OCI-LY1 (cell line): ENCODE results near the gene DDX1.

Source experiments
- H2AFZ ChIP-seq: fragments of 200-600 bp; sonication (generic), shearing (Covaris generic); 2 replicates; pipeline ENCODE4 v1.6.0; 2014; ENCODE audit warnings: antibody characterized with exemption, mild to moderate bottlenecking, low read length
- H3F3A ChIP-seq: fragments of 200-600 bp; sonication (generic), shearing (Covaris generic); 2 replicates; pipeline ENCODE4 v1.6.0; 2014; ENCODE audit warnings: mild to moderate bottlenecking, antibody characterized with exemption, low read length, moderate library complexity; ENCODE audit not compliant: insufficient read depth
- H3K27ac ChIP-seq: fragments of 200-600 bp; sonication (generic); 2 replicates; pipeline ENCODE4 v1.5.1; 2014; ENCODE audit warnings: low read length, mixed run types, mild to moderate bottlenecking, low read depth; ENCODE audit not compliant: poor library complexity, severe bottlenecking
- H3K27me3 ChIP-seq: fragments of 200-600 bp; sonication (generic); 2 replicates; pipeline ENCODE4 v1.6.0; 2014; ENCODE audit warnings: antibody characterized with exemption, mild to moderate bottlenecking, low read length, moderate library complexity; ENCODE audit not compliant: insufficient read depth
- H3K36me3 ChIP-seq: fragments of 200-600 bp; sonication (generic); 2 replicates; pipeline ENCODE4 v1.6.1; 2014; ENCODE audit warnings: mild to moderate bottlenecking, antibody characterized with exemption, low read length, moderate library complexity, mixed read lengths; ENCODE audit not compliant: insufficient read depth
- H3K4me1 ChIP-seq: fragments of 200-600 bp; sonication (generic); 2 replicates; pipeline ENCODE4 v1.5.1; 2014; ENCODE audit warnings: mild to moderate bottlenecking, low read length, moderate library complexity; ENCODE audit not compliant: insufficient read depth, severe bottlenecking
- H3K4me2 ChIP-seq: fragments of 200-600 bp; sonication (generic), shearing (Covaris generic); 2 replicates; pipeline ENCODE4 v1.6.1; 2014; ENCODE audit warnings: low read length
- H3K4me3 ChIP-seq: fragments of 200-600 bp; sonication (generic); 2 replicates; pipeline ENCODE4 v1.5.1; 2014; ENCODE audit warnings: low read length, low read depth, mild to moderate bottlenecking, mixed read lengths; ENCODE audit not compliant: poor library complexity, severe bottlenecking
- H3K79me2 ChIP-seq: fragments of 200-600 bp; shearing (Covaris generic); 2 replicates; pipeline ENCODE4 v1.6.1; 2016; ENCODE audit warnings: mixed run types, low read length, mixed read lengths; ENCODE audit not compliant: insufficient read depth
- H3K9ac ChIP-seq: fragments of 200-600 bp; sonication (generic), shearing (Covaris generic); 2 replicates; pipeline ENCODE4 v1.6.1; 2014; ENCODE audit warnings: mild to moderate bottlenecking, low read length, mixed read lengths
- H3K9me2 ChIP-seq: fragments of 200-600 bp; sonication (generic), shearing (Covaris generic); 2 replicates; pipeline ENCODE4 v1.6.1; 2014; ENCODE audit warnings: low read depth, mild to moderate bottlenecking, low read length, mixed read lengths
- H3K9me3 ChIP-seq: fragments of 200-600 bp; shearing (Covaris generic); 2 replicates; pipeline ENCODE4 v1.6.1; 2014; ENCODE audit warnings: low read length, mixed read lengths
- H4K20me1 ChIP-seq: fragments of 200-600 bp; sonication (generic), shearing (Covaris generic); 2 replicates; pipeline ENCODE4 v1.6.0; 2016; ENCODE audit warnings: mild to moderate bottlenecking, low read length; ENCODE audit not compliant: insufficient read depth
- CTCF ChIP-seq: fragments of 200-600 bp; sonication (generic), shearing (Covaris generic); IDR thresholded peaks from 2 replicates; pipeline ENCODE4 v1.5.1; 2017; ENCODE audit warnings: mild to moderate bottlenecking, antibody characterized with exemption, low read length, moderate library complexity, mixed read lengths
- EZH2 ChIP-seq: fragments of 200-600 bp; sonication (generic), shearing (Covaris generic); IDR thresholded peaks from 2 replicates; pipeline ENCODE4 v1.8.0; 2017; ENCODE audit warnings: borderline replicate concordance, mixed run types, mild to moderate bottlenecking, antibody characterized with exemption, low read length, moderate library complexity, mixed read lengths

The DDX1 gene

DNA sequence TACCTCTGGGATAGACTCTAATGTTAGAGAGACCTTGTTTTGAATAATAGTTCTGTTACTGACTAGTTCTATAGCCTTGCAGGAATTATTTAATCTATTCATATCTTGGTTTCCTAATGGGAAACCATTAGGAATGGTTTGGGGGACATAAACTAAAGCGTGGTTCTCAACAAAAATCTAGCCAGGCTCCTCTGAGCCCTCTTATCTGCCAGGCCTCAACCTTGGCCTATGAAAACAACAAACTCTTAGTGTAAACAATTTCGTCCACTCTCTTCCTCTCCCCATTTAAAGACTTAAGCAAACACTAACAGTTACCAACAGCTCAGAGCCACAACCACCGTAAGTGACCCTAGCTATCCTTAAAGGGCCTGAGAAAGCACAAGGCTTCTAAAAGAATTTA, 19.9 kb upstream of the DDX1 start:
- Histone ChIP-seq H2AFZ (no peak overlapping the region), H3K9ac (no peak overlapping the region), H3F3A (no peaks in the 10 kb centered on the region), H3K27ac (no peak overlapping the region), H3K4me1 (no peaks in the 10 kb centered on the region), H3K9me2 (no peaks in the 10 kb centered on the region), H3K36me3 (no peaks in the 10 kb centered on the region), H3K4me3 (no peak overlapping the region), H4K20me1 (no peaks in the 10 kb centered on the region), H3K27me3 (no peaks in the 10 kb centered on the region), H3K9me3 (no peaks in the 10 kb centered on the region), H3K79me2 (no peaks in the 10 kb centered on the region), H3K4me2 (no peak overlapping the region)
- TF ChIP-seq EZH2 (no peak), CTCF (no peak)

- H3K9ac ChIP-seq, result no peak overlapping the region
Observed at GRCh38 chr2:15577071-15577735, 14.5 kb upstream of the DDX1 start.

DNA sequence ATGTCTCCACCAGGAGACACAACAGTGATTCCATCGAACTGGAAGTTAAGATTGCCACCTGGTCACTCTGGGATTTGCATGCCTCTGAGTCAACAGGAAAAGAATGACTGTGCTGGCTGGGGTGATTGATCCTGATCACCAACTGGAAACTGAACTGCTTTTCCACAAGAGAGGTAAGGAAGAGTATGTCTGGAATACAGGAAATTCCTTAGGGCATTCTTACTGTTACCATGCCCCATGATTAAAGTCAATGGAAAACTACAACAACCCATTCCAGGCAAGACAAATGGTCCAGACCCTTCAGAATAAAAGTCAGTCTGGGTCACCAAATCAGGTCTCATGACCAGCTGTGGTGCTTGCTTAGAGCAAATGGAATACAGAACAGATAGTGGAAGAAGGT, 12.0 kb upstream of the DDX1 start:
- no peaks in the 10 kb centered on the region for H3F3A ChIP-seq
- H3K9ac ChIP-seq, result no peak overlapping the region
- H3K36me3 ChIP-seq, result no peaks in the 10 kb centered on the region
- TF ChIP-seq EZH2 (no peak), CTCF (no peak)
- no peaks in the 10 kb centered on the region for H3K79me2 ChIP-seq
- H3K4me3 ChIP-seq, result no peak overlapping the region
- no peaks in the 10 kb centered on the region for H3K9me3 ChIP-seq
- no peaks in the 10 kb centered on the region for H3K9me2 ChIP-seq
- H3K4me2 ChIP-seq, result no peak overlapping the region
- peaks cover 7% of the 10 kb centered on the region for H3K4me1 ChIP-seq
- no peak overlapping the region for H2AFZ ChIP-seq
- H3K27ac ChIP-seq, result no peak overlapping the region
- H4K20me1 ChIP-seq, result no peaks in the 10 kb centered on the region
- H3K27me3 ChIP-seq, result no peaks in the 10 kb centered on the region

More at GRCh38 chr2:15577071-15577735, 14.5 kb upstream of the DDX1 start:
- no peak for TF ChIP-seq EZH2
- TF ChIP-seq CTCF, result peak; percentile 91
- Histone ChIP-seq H3F3A (no peaks in the 10 kb centered on the region), H3K36me3 (no peaks in the 10 kb centered on the region), H4K20me1 (no peaks in the 10 kb centered on the region), H2AFZ (no peak overlapping the region), H3K4me2 (no peak overlapping the region), H3K27me3 (no peaks in the 10 kb centered on the region), H3K9me3 (no peaks in the 10 kb centered on the region), H3K79me2 (no peaks in the 10 kb centered on the region), H3K27ac (no peak overlapping the region), H3K9me2 (no peaks in the 10 kb centered on the region), H3K4me1 (no peaks in the 10 kb centered on the region), H3K4me3 (no peak overlapping the region)
